Measurements from ENCODE around the gene IMP3. TPM values are rescaled to one million over a fixed set of nuclear protein-coding genes. Genes with fewer than 3 reads are reported as not detected.

The IMP3 gene
- polyA plus RNA-seq, 1 donor from 2014 or later: 147 TPM

- Histone ChIP-seq H4K20me1 (ENCODE audit: insufficient read depth) (no peaks in the 10 kb centered on the region), H3K36me3 (ENCODE audit: insufficient read depth, low read length) (no peaks in the 10 kb centered on the region), H3K27me3 (ENCODE audit: insufficient read depth, low read depth, low read length) (peaks cover 3% of the 10 kb centered on the region), H3K9me2 (ENCODE audit: insufficient read depth, low read length) (no peaks in the 10 kb centered on the region), H3K4me2 (ENCODE audit: low read length) (no peak overlapping the region), H2AFZ (ENCODE audit: low read depth, low read length) (no peak overlapping the region), H3F3A (ENCODE audit: insufficient read depth, low read length, poor library complexity, severe bottlenecking) (no peaks in the 10 kb centered on the region), H3K79me2 (replicated peaks; ENCODE audit: insufficient read depth, low read length) (peaks cover 4% of the 10 kb centered on the region), H3K27ac (ENCODE audit: low read length) (no peak overlapping the region), H3K9ac (ENCODE audit: low read length) (no peak overlapping the region), H3K9me3 (ENCODE audit: low read length) (no peaks in the 10 kb centered on the region), H3K4me3 (ENCODE audit: low read length) (no peak overlapping the region)
- no peak for TF ChIP-seq EP300 (conservative IDR thresholded peaks at IDR 0.05; ENCODE audit: poor library complexity, severe bottlenecking)
- no peak for TF ChIP-seq POLR2AphosphoS5 (IDR thresholded peaks at IDR 0.05)
- TF ChIP-seq MXI1 (conservative IDR thresholded peaks at IDR 0.05; ENCODE audit: poor library complexity, severe bottlenecking): no peak
- no peak for TF ChIP-seq SMC3 (conservative IDR thresholded peaks at IDR 0.05; ENCODE audit: poor library complexity)
- TF ChIP-seq CTCF (IDR thresholded peaks at IDR 0.05; ENCODE audit: poor library complexity, severe bottlenecking): no peak
- TF ChIP-seq EZH2 (IDR thresholded peaks at IDR 0.05; ENCODE audit: borderline replicate concordance, insufficient read depth, low read length, poor library complexity, severe bottlenecking): no peak
- no peak for TF ChIP-seq RAD21 (conservative IDR thresholded peaks at IDR 0.05)
- no peak for TF ChIP-seq REST (IDR thresholded peaks at IDR 0.05; ENCODE audit: borderline replicate concordance)
- no peak for TF ChIP-seq TAF1 (IDR thresholded peaks at IDR 0.05; ENCODE audit: low read depth)
Measured at GRCh38 chr15:75653347-75653913, 13.4 kb upstream of the IMP3 start.

GRCh38 chr15:75651810-75652543 is 12.0 kb upstream of the IMP3 start:
- H4K20me1 ChIP-seq (ENCODE audit: insufficient read depth): no peaks in the 10 kb centered on the region
- TF ChIP-seq EZH2 (IDR thresholded peaks at IDR 0.05; ENCODE audit: borderline replicate concordance, insufficient read depth, low read length, poor library complexity, severe bottlenecking): no peak
- TF ChIP-seq RAD21 (conservative IDR thresholded peaks at IDR 0.05): no peak
- TF ChIP-seq SMC3 (conservative IDR thresholded peaks at IDR 0.05; ENCODE audit: poor library complexity): no peak
- no peak for TF ChIP-seq MXI1 (conservative IDR thresholded peaks at IDR 0.05; ENCODE audit: poor library complexity, severe bottlenecking)
- no peak for TF ChIP-seq POLR2AphosphoS5 (IDR thresholded peaks at IDR 0.05)
- TF ChIP-seq CTCF (IDR thresholded peaks at IDR 0.05; ENCODE audit: poor library complexity, severe bottlenecking): no peak
- no peak for TF ChIP-seq REST (IDR thresholded peaks at IDR 0.05; ENCODE audit: borderline replicate concordance)
- TF ChIP-seq TAF1 (IDR thresholded peaks at IDR 0.05; ENCODE audit: low read depth): no peak
- no peak for TF ChIP-seq EP300 (conservative IDR thresholded peaks at IDR 0.05; ENCODE audit: poor library complexity, severe bottlenecking)
- no peaks in the 10 kb centered on the region for H3K9me3 ChIP-seq (ENCODE audit: low read length)
- H3F3A ChIP-seq (ENCODE audit: insufficient read depth, low read length, poor library complexity, severe bottlenecking): no peaks in the 10 kb centered on the region
- no peak overlapping the region for H3K9ac ChIP-seq (ENCODE audit: low read length)
- H3K4me2 ChIP-seq (ENCODE audit: low read length): no peak overlapping the region
- no peak overlapping the region for H3K4me3 ChIP-seq (ENCODE audit: low read length)
- no peak overlapping the region for H3K27ac ChIP-seq (ENCODE audit: low read length)
- no peaks in the 10 kb centered on the region for H3K36me3 ChIP-seq (ENCODE audit: insufficient read depth, low read length)
- no peak overlapping the region for H2AFZ ChIP-seq (ENCODE audit: low read depth, low read length)
- no peaks in the 10 kb centered on the region for H3K9me2 ChIP-seq (ENCODE audit: insufficient read depth, low read length)
- H3K79me2 ChIP-seq (replicated peaks; ENCODE audit: insufficient read depth, low read length): peaks cover 4% of the 10 kb centered on the region
- peaks cover 17% of the 10 kb centered on the region for H3K27me3 ChIP-seq (ENCODE audit: insufficient read depth, low read depth, low read length)
